ENCODE measurements around the gene TAB3. TPM values are rescaled to one million over a fixed set of nuclear protein-coding genes. Genes with fewer than 3 reads are reported as not detected.
A peak's percentile ranks its signal among the peaks of the same experiment; 100 is the strongest.

Gene TAB3
- total RNA-seq, 1 experiment from 2014 or later = 13.5 TPM

- no CpG with 5 or more reads among the region's 45 CpGs for WGBS (ENCODE audit: extremely low coverage, insufficient read length, low lambda C conversion rate)
- TF ChIP-seq CTCF (conservative IDR thresholded peaks at IDR 0.05) = no peak
- no peak overlapping the region for H2AFZ ChIP-seq (ENCODE audit: low read length)
- H4K91ac ChIP-seq (ENCODE audit: insufficient read length, low read depth, low read length) = no peak overlapping the region
- peak overlapping the region; percentile 60 for H3K9ac ChIP-seq (ENCODE audit: extremely low read depth, insufficient read length, low read length)
- H2BK15ac ChIP-seq (ENCODE audit: low read depth, low read length) = no peak overlapping the region
- H3K18ac ChIP-seq (ENCODE audit: insufficient read length, low read depth, low read length) = no peak overlapping the region
- H4K20me1 ChIP-seq (ENCODE audit: control insufficient read depth, insufficient read depth, insufficient read length) = no peaks in the 10 kb centered on the region
- no peak overlapping the region for H3K27ac Mint-ChIP-seq
- no peak overlapping the region for H3T11ph ChIP-seq (ENCODE audit: low read length)
- no peak overlapping the region for H3K4ac ChIP-seq (ENCODE audit: low read depth, low read length)
- no peaks in the 10 kb centered on the region for H3K27me3 ChIP-seq (ENCODE audit: insufficient read depth, low read length)
- no peaks in the 10 kb centered on the region; the same call in 1 of the 2 replicates for H3K4me1 ChIP-seq (ENCODE audit: insufficient read depth, low read length)
- H3K79me2 ChIP-seq (ENCODE audit: insufficient read depth, low read length) = no peaks in the 10 kb centered on the region; the same call in 1 of the 2 replicates
- no peak overlapping the region for H2BK20ac ChIP-seq (ENCODE audit: low read depth, low read length, poor library complexity, severe bottlenecking)
- H3K79me1 ChIP-seq (ENCODE audit: insufficient read depth, low read depth, low read length, poor library complexity, severe bottlenecking) = no peaks in the 10 kb centered on the region
- no peak overlapping the region for H3K56ac ChIP-seq (ENCODE audit: insufficient read length, low read depth, low read length)
- peaks cover 0 to 5% (median 0%) of the 10 kb centered on the region in 3 experiments; a peak in 1 of 7 replicates for H3K36me3 Mint-ChIP-seq (ENCODE audit: insufficient read depth in 1 of 3, low read depth in 3 of 3)
- peaks cover 3% of the 10 kb centered on the region; the same call in 1 of the 2 replicates for H3K27me3 Mint-ChIP-seq (ENCODE audit: low read depth)
- no peak overlapping the region; the same call in 1 of the 2 replicates for H3K14ac ChIP-seq (ENCODE audit: insufficient read depth, low read length)
- no peak overlapping the region for H2AK5ac ChIP-seq (ENCODE audit: insufficient read length, low read length)
- no peak overlapping the region for H3K27ac ChIP-seq (ENCODE audit: insufficient read length, low read depth, low read length)
- H2BK5ac ChIP-seq (ENCODE audit: insufficient read length, low read length) = no peak overlapping the region
- no peak overlapping the region for H4K5ac ChIP-seq (ENCODE audit: insufficient read length, low read depth, low read length)
- H3K9me3 Mint-ChIP-seq = peaks cover 62 to 73% of the 10 kb centered on the region in 2 experiments
- no peak overlapping the region for H3K23ac ChIP-seq (ENCODE audit: insufficient read length, low read depth, low read length)
- H3K4me2 ChIP-seq (ENCODE audit: insufficient read depth, insufficient read length, low read length) = peak overlapping the region; percentile 46
- peaks cover 4% of the 10 kb centered on the region for H3K9me3 ChIP-seq (ENCODE audit: control insufficient read depth, low read depth, low read length)
- no peak overlapping the region for H2BK12ac ChIP-seq (ENCODE audit: insufficient read length, low read depth, low read length)
- H2BK120ac ChIP-seq (ENCODE audit: low read depth, low read length, poor library complexity, severe bottlenecking) = no peak overlapping the region
- no peak overlapping the region for H4K8ac ChIP-seq (replicated peaks; ENCODE audit: insufficient read length, low read depth, low read length)
- H3K4me1 Mint-ChIP-seq = peaks cover 13 to 16% of the 10 kb centered on the region in 2 experiments
- H3K4me3 Mint-ChIP-seq = peak overlapping the region; percentile 81 to 90
- no peaks in the 10 kb centered on the region for H3K23me2 ChIP-seq (ENCODE audit: insufficient read length, low read depth, low read length, poor library complexity, severe bottlenecking)
- DNase-seq = no peak
These were observed 418 bp downstream of the TAB3 start for GRCh38 chrX:30888526-30889146.

Data from H9 (cell line).